ENCODE data around the gene NACAD.

DNA sequence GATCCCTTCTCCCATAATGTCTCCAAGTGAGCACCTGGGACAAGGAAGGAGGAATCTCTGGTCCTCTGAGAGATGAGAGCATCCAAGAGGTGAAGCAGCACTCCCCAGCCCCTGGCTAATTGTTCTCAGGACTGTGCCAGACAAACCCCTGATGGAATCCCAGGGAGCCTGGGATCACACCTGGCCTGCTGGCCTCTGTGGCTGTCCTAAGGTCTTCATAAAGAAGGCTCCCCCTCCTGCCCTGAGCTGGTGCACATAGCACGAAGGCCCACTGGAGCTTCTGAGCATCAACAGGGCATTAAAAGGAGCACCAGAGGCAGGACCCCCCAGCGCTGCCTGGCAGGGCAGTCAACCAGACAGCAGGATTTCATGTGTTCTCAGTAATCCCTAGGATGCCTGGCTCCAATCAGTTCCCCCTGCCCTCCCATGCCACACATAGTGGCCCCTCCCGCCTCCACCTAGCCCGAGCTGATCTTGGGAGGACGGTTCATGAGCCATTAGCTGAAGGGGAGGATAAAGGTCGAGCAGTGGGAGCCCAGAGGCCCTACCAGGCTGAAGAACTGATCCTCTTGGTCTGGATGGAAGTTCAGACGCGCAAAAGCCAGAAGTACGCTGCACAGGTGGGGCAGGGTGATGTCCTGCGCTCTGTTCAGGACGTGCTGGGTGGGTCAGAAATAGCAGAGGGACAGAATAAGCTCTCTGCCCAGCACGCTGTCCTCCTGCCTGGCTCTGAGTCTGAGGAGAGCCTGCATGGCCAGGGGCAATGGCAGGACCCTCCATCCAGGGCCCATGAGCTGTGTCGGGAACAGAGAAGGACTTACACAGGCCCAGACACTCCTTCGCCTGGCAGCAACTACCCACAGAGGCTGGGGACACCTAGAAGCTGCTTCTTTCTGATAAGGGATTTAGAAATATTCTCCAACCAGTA lies 14.3 kb upstream of the NACAD start:
- TF ChIP-seq GATA2 (IDR thresholded peaks at IDR 0.05; ENCODE audit: low read depth, low read length): no peak
- TF ChIP-seq GATA3 (IDR thresholded peaks at IDR 0.05; ENCODE audit: low read depth, low read length): no peak

Measured in SH-SY5Y (cell line).